HS-5 (cell line): ENCODE measurements around the gene CHD2.

Experiments used
- DNase-seq: peaks from one replicate; pipeline ENCODE4 v3.0.0-alpha.2; 2012; ENCODE audit warnings: low read depth

The CHD2 gene

DNA sequence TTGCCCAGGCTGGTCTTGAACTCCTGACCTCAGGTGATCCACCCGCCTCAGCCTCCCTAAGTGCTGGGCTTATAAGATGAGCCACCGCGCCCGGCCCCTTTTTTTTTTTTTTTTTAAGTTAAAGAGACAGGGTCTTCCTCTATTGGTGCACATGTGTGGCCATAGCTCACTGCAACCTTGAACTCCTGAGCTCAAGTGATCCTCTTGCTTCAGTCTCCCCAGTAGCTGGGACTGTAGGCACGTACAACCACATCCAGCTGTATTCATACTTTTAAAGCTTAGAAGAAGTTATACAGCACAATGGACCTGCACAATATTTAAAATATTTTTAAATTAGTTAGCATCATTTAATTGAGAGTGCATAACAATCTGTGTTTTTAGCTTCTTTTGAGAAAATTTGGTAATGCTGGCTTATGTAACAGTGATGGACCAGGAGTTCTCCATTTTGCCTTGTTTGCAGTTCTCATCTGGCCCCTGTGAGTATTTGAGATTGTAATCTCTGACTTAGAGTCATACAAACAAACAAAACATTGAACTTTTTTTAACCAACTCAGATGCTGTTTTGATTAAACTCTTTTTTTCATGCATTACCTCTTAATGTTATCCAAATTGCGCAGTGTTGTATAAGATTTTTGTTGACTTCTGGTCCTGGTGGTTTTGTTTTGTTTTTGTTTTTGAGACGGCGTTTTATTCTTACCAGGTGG is 33.0 kb downstream of the CHD2 start:
- DNase-seq, result no peak

GRCh38 chr15:92933831-92934230 is 33.7 kb downstream of the CHD2 start:
- DNase-seq, result no peak

DNA sequence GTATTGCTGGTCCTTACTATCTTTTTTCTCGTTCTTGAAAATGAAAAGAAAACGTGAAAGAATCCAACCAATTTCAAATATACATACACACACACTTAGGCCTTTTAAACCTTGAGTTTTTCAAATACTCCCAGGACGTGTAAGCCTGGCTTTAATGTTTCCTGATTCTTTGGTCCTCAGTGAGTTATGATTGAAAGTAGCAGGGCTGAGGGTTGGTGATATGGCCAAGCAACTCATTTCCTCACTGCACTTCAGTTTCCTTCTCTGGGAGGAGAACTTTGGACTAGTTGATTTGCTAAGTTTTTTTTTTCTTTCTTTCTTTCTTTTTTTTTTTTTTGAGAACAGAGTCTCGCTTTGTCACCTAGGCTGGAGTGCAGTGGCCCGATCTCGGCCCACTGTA is 34.6 kb downstream of the CHD2 start:
- DNase-seq, result no peak

- DNase-seq, result no peak
Observed at GRCh38 chr15:92936138-92936537, 36.0 kb downstream of the CHD2 start.

DNA sequence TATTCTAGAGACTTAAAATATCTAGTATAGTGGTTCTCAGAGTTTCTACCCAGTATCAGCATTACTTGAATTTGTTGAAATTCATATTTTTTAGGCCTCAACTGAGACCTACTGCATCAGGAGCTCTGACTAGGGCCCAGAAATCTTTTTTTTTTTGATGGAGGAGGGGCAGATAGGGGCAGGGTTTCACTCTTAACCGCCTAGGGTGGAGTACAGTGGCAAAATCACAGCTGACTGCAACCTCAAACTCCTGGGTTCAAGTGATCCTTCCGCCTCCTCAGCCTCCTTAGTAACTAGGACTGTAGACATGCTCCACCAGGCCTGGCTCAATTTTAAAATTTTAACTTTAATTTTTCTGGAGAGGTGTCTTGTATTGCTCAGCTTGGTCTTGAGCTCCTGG is 36.6 kb downstream of the CHD2 start:
- DNase-seq, result no peak

DNA sequence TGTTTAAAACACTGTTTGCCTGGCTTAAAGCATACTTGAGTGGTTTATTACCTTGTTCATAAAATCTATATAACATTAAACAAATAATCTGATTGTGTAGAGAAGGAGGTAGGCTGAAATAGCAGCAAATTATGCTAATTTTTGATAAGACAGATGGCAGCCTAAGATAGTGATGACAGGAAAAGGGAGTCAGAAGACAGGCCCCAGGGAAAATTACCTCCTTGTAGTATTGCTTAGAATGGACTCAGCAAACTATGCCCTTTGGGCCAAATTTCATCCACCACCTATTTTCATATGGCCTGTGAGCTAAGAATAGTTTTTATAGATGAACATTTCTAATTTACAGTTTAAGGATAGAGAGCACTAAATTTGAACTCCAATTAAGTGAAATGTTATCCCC is 37.8 kb downstream of the CHD2 start:
- DNase-seq, result no peak

GRCh38 chr15:92938387-92938786 is 38.3 kb downstream of the CHD2 start:
- no peak for DNase-seq

GRCh38 chr15:92941668-92942067 is 41.5 kb downstream of the CHD2 start:
- DNase-seq, result no peak

DNA sequence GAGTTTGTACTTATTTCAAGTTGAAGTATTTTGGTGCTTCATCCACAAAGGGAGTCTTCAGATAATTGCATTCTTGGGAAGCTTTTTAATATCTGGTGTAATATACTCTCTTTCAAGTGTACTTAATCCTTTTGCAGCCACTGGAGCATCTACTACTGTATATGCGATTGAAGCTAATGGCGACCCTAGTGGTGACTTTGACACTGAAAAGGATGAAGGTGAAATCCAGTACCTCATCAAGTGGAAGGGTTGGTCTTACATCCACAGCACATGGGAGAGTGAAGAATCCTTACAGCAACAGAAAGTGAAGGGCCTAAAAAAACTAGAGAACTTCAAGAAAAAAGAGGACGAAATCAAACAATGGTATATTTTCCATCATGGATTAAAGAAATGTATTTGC is 42.6 kb downstream of the CHD2 start:
- DNase-seq, result no peak

GRCh38 chr15:92943581-92943980 is 43.5 kb downstream of the CHD2 start:
- DNase-seq, result no peak

- no peak for DNase-seq
Observed at GRCh38 chr15:92944946-92945521, 44.9 kb downstream of the CHD2 start.

DNA sequence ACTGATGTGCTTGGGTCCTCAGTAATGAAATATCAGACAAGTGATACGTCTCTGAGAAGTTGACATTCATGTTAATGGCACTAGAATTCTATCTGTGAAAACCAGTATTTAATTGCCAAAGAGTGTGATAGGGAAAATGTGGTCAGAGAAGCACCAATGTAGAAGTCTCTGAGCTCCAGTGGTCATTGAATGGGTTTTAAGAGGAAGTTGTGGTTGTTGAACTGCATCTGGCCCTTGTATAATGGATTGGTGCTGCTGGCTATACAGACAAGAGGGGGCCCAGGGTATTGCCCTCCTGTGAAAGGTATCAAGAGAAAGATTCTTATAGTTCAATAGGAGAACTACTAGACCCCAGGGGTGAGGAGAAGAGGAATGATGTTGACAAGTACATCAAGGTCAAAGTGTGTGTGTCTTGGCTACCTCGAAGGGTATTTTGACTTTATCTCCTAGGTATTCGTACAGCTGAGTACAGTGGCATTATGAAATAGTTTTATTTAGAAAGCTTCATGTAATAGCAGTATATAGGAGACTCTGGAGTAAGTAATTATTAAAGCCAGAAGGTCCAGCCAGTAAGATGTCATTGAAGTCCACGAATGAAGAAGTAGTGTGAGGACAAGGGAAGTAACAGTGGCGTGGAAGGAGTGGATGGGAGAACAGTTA is 47.1 kb downstream of the CHD2 start:
- DNase-seq, result no peak

DNA sequence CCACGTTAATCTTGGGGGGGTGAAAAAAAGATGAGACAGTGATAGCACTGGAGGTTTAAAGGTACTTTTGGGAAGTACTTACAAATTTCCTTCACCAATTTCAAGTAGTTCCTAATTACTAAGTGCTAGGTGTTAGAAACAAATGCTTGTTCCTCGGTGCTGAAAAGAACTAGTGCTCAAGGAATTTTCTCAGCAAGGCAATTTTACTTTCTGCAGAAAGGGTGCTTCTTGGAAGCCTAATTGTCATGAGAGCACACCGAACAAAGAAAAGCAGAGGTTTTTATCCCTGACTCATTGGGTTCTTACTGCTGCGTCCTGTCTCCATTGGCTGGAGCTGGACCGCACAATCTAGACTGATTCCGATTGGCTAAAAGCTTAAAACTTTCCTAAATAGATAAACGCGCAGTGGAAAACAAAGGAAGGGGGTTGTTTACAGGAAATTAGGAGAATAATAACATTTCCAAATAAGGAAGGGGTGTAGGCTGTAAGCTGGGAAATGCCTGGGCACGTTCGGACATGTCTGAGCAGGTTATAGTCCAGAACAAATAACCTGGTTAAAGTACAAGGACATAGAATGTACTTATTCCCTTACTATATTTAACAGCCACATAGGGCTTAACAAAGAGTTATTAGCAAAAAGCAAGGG is 49.6 kb downstream of the CHD2 start:
- no peak for DNase-seq

GRCh38 chr15:92951800-92952457 is 51.8 kb downstream of the CHD2 start:
- DNase-seq, result no peak

GRCh38 chr15:92952458-92952850 is 52.3 kb downstream of the CHD2 start:
- DNase-seq, result no peak

- DNase-seq, result no peak
Observed at GRCh38 chr15:92953566-92953965, 53.4 kb downstream of the CHD2 start.

DNA sequence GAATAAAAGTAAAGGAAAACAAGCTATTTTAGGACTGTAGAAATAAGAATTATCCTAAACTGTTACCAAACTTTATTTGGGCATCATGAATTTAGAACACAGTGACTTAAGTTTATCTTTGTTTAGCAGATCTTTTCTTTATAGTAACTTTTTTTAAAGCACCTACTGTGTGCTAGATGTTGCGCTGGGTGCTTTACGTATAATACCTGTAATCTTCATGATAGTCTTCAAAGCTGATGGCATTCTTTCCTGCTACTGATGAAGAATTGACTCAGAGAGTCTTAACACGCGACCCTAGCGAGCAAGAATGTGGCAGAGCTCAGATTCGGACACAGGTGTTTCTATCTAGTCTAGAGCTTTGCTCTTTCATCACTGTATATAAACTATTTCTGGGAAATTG is 53.9 kb downstream of the CHD2 start:
- no peak for DNase-seq

DNA sequence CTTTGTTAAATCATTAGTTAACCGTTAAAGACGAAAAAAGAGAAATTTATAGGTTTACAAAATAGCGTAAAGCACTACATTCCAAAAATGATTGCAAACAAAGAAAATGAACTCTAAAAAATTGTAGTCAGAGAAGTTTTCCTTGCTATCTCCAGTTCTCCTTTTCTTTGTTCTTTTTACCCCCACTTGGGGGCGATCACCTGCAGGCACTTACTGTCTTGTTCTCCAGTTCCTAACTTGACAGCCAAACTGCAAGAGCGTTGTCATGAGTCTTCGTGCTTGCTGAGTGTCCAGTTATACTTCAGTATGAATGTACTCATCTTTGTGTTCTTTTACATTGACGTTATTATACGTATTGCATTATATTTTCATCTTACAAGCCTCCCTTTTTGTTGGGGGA is 54.5 kb downstream of the CHD2 start:
- DNase-seq, result no peak

GRCh38 chr15:92955706-92956105 is 55.6 kb downstream of the CHD2 start:
- DNase-seq, result no peak

DNA sequence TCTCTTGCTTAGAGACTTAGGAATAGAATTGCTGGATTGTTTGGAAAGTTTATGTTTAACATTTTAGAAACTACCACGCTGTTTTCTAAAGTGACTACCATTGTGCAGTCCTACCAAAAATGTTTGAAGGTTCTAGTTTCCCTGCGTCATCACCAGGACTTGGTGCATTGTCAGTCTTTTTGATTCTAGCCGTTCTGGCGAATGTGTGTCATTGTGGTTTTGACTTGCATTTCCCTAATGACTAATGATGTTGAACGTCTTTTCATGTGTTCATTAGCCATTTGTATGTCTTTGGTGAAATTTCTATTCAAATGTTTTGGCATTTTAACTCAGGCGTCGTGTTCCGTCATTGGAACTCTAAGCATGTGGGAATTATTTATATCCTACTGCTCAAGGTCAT is 58.0 kb downstream of the CHD2 start:
- DNase-seq, result no peak

DNA sequence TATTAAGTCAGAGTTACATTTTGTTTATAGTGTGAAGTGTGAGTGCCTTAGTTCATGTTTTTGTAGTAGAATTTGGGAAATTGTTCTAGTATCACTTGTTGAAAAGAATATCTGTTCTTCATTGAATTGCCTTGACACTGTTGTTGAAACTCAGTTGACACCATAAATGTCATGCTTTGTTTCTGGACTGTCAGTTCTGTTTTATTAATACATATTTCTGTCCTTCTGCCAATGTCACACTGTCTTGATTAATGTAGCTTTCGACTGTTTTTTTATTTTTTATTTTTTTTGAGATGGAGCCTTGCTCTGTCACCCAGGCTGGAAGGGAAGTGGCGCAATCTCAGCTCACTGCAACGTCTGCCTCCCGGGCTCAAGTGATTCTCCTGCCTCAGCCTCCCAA is 59.1 kb downstream of the CHD2 start:
- no peak for DNase-seq

DNA sequence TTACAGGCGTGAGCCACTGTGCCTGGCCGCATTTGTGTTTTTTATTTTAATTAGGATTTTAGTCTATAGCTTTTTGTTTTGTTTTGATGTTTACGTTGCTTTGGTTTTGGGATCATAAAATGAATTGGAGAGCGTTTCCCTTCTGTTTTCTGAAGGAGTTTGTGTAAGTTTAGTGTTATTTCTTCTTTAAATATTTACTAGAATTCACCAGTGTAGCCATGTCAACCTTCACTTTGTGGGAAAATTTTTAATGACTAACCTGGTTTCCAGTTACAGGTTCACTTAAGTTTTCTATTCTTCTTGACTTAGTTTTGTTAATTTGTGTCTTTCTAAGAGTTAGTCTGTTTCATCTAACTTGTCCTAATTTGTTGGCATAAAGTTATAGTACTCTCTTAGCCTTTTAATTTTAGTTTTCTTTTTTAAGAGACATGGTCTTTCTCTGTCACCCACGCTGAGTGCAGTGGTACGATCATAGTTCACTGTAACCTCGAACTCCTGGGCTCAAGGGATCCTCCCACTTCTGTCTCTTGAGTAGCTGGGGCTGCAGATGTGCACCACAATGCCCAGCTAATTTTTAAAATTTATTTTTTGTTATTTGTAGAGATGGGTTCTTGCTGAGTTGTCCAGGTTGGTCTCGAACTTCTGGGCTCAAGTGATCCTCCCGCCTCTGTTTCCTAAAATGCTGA is 61.0 kb downstream of the CHD2 start:
- DNase-seq, result no peak
